Neural crest cell (in vitro differentiated cells): Measurements from ENCODE around the gene PFKL. TPM values are rescaled to one million over a fixed set of nuclear protein-coding genes. Genes with fewer than 3 reads are reported as not detected.
"Not testable (repeated sequence)": the region's sequence is repeated elsewhere in the genome, so short reads cannot be mapped to it uniquely, and the experiment has no call there.

Experiments used
- DNase-seq: peaks from one replicate; pipeline ENCODE4 v3.0.0; 2021; ENCODE audit warnings: low read depth, mixed read lengths, low spot score
- H3K27ac Mint-ChIP-seq: one replicate; pipeline ENCODE4 v1.8.0; 2021; ENCODE audit warnings: mild to moderate bottlenecking, mixed read lengths; ENCODE audit not compliant: unreplicated experiment
- H3K27me3 Mint-ChIP-seq: 2 replicates; pipeline ENCODE4 v1.8.0; 2021; ENCODE audit warnings: low read depth, mild to moderate bottlenecking, mixed read lengths
- H3K36me3 Mint-ChIP-seq: 2 replicates; pipeline ENCODE4 v1.8.0; 2021; ENCODE audit warnings: low read depth, mild to moderate bottlenecking, mixed read lengths
- H3K4me1 Mint-ChIP-seq: 2 replicates; pipeline ENCODE4 v1.8.0; 2021; ENCODE audit warnings: mixed read lengths
- H3K4me3 Mint-ChIP-seq: one replicate; pipeline ENCODE4 v1.8.0; 2021; ENCODE audit warnings: mild to moderate bottlenecking, mixed read lengths
- H3K9me3 Mint-ChIP-seq: 2 replicates; pipeline ENCODE4 v1.8.0; 2021; ENCODE audit warnings: mixed read lengths
- CTCF ChIP-seq: fragments of 200-600 bp; sonication (generic); conservative IDR thresholded peaks from 2 replicates; pipeline ENCODE4 v1.5.0; 2021; ENCODE audit warnings: antibody characterized with exemption, mild to moderate bottlenecking
- total RNA-seq: library from RNA; stranded (reverse); gene quantifications from 2 replicates; pipeline ENCODE4 v1.2.1, GENCODE V29; 2021

Gene PFKL
- total RNA-seq, 1 donor from 2014 or later = 96.1 TPM

- Mint-ChIP-seq H3K36me3 (no peaks in the 10 kb centered on the region), H3K27ac (no peak overlapping the region)
Observed at GRCh38 chr21:44337941-44338895, 38.4 kb downstream of the PFKL start.

GRCh38 chr21:44338971-44339910 is 39.4 kb downstream of the PFKL start, which contains the start of gene CFAP410:
Gene CFAP410 (minus strand): TSS chr21:44339390. CDS start chr21:44339194, 196 bp downstream.
- peak; percentile 87 for DNase-seq
- Mint-ChIP-seq H3K9me3 (no peaks in the 10 kb centered on the region), H3K27me3 (no peaks in the 10 kb centered on the region), H3K4me1 (peaks cover 30% of the 10 kb centered on the region), H3K36me3 (no peaks in the 10 kb centered on the region), H3K4me3 (peak within 1 kb of the TSS; percentile 90), H3K27ac (peak within 1 kb of the TSS; percentile 86)
- TF ChIP-seq CTCF = no peak

More at GRCh38 chr21:44337941-44338895, 38.4 kb downstream of the PFKL start:
- DNase-seq = peak; percentile 46
- Mint-ChIP-seq H3K9me3 (no peaks in the 10 kb centered on the region), H3K27me3 (no peaks in the 10 kb centered on the region), H3K4me1 (peaks cover 30% of the 10 kb centered on the region), H3K4me3 (peak overlapping the region; percentile 71)
- peak; percentile 49 for TF ChIP-seq CTCF

GRCh38 chr21:44341726-44342458 is 42.0 kb downstream of the PFKL start:
- Mint-ChIP-seq H3K4me3 (peak overlapping the region; percentile 31), H3K4me1 (peaks cover 29% of the 10 kb centered on the region)
- DNase-seq, H3K27ac Mint-ChIP-seq, H3K9me3 Mint-ChIP-seq, H3K36me3 Mint-ChIP-seq, H3K27me3 Mint-ChIP-seq: not testable (repeated sequence)

GRCh38 chr21:44342981-44343380 is 43.1 kb downstream of the PFKL start:
- Mint-ChIP-seq H3K4me1 (peaks cover 19% of the 10 kb centered on the region), H3K4me3 (peak overlapping the region; percentile 2)
- not testable (repeated sequence) for H3K27ac Mint-ChIP-seq, H3K36me3 Mint-ChIP-seq, DNase-seq, H3K9me3 Mint-ChIP-seq, H3K27me3 Mint-ChIP-seq

- H3K4me3 Mint-ChIP-seq = no peak overlapping the region
- TF ChIP-seq CTCF = no peak
- H3K27me3 Mint-ChIP-seq = no peaks in the 10 kb centered on the region
- no peaks in the 10 kb centered on the region for H3K9me3 Mint-ChIP-seq
- peaks cover 10% of the 10 kb centered on the region for H3K4me1 Mint-ChIP-seq
- H3K27ac Mint-ChIP-seq = no peak overlapping the region
- no peak for DNase-seq
- no peaks in the 10 kb centered on the region for H3K36me3 Mint-ChIP-seq
Observed at GRCh38 chr21:44344541-44345183, 44.8 kb downstream of the PFKL start.
